ENCODE measurements around the gene WDR7.

WDR7 gene

DNA sequence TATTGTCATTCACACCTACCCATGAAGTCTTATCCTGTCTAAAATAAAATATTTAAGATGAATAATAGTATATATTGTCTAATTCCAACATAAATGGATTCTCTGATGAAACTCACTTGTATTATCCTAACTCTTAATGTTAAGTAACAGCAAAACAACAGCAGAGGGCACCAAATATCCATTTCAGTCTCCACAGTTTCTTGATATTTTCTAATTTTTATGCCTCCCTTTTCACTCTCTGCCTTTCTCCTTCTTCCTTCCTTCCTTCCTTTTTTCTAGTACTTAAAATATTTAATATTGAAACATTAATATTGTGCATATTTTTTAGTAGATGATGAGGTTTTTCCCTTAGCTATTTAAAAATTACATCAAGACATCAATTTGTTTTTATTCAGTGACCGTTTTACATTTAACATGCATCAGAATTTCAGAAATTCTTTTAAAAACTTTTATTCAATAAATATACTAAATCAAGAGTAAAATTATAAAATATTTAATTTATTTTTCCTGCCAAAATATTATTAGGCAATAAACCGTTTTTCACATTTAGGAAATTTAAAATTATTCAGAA, 97.6 kb downstream of the WDR7 start:
- no CpG with 5 or more reads among the region's 2 CpGs for WGBS
- H3K4me1 ChIP-seq (ENCODE audit: insufficient read depth, low read length): no peaks in the 10 kb centered on the region
- no peak overlapping the region for H3K27ac ChIP-seq (ENCODE audit: low read depth, low read length)
- no peaks in the 10 kb centered on the region for H3K27me3 ChIP-seq (ENCODE audit: insufficient read depth, low read length)
- no peak overlapping the region for H3K4me3 ChIP-seq (ENCODE audit: low read length)
- no peaks in the 10 kb centered on the region for H3K36me3 ChIP-seq (ENCODE audit: insufficient read depth, low read length)
- no peak overlapping the region for H3K9ac ChIP-seq (ENCODE audit: low read depth, low read length)
- no peaks in the 10 kb centered on the region for H3K9me3 ChIP-seq (ENCODE audit: insufficient read depth, low read depth, low read length)

GRCh38 chr18:56756966-56757365, 105.8 kb downstream of the WDR7 start:
- Histone ChIP-seq H3K27me3 (ENCODE audit: insufficient read depth, low read length) (no peaks in the 10 kb centered on the region), H3K9ac (ENCODE audit: low read depth, low read length) (no peak overlapping the region), H3K4me1 (ENCODE audit: insufficient read depth, low read length) (no peaks in the 10 kb centered on the region), H3K27ac (ENCODE audit: low read depth, low read length) (no peak overlapping the region), H3K9me3 (ENCODE audit: insufficient read depth, low read depth, low read length) (no peaks in the 10 kb centered on the region), H3K4me3 (ENCODE audit: low read length) (no peak overlapping the region), H3K36me3 (ENCODE audit: insufficient read depth, low read length) (no peaks in the 10 kb centered on the region)
- WGBS: 91% methylated on average over 9 of the region's 9 CpGs

- 82% methylated on average over 3 of the region's 3 CpGs for WGBS
- H3K9ac ChIP-seq (ENCODE audit: low read depth, low read length): no peak overlapping the region
- H3K27me3 ChIP-seq (ENCODE audit: insufficient read depth, low read length): no peaks in the 10 kb centered on the region
- H3K4me1 ChIP-seq (ENCODE audit: insufficient read depth, low read length): no peaks in the 10 kb centered on the region
- H3K9me3 ChIP-seq (ENCODE audit: insufficient read depth, low read depth, low read length): no peaks in the 10 kb centered on the region
- no peak overlapping the region for H3K27ac ChIP-seq (ENCODE audit: low read depth, low read length)
- no peak overlapping the region for H3K4me3 ChIP-seq (ENCODE audit: low read length)
- H3K36me3 ChIP-seq (ENCODE audit: insufficient read depth, low read length): no peaks in the 10 kb centered on the region
Observed at GRCh38 chr18:56770097-56770496, 118.9 kb downstream of the WDR7 start.

DNA sequence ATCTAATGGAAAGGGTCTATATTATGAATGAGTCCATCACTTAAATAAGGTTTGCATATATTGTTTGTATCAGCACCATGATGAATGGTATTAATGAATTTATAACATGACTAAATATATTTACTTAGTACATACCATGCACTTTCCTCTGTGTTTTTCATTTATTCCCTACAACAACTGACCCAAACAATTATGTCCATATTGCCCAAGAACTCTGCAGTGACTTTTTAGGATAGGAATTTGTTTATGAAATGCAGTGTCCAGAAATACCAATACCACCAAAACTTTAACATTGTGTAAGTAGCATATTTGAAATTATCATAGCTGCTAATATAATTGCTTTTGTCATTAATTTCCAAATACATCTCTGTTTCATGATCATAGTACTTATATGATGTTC, 119.7 kb downstream of the WDR7 start:
- no peaks in the 10 kb centered on the region for H3K4me1 ChIP-seq (ENCODE audit: insufficient read depth, low read length)

GRCh38 chr18:56775701-56776100, 124.5 kb downstream of the WDR7 start:
- no peak overlapping the region for H3K27ac ChIP-seq (ENCODE audit: low read depth, low read length)
- no peak overlapping the region for H3K4me3 ChIP-seq (ENCODE audit: low read length)
- H3K9ac ChIP-seq (ENCODE audit: low read depth, low read length): no peak overlapping the region
- no peaks in the 10 kb centered on the region for H3K9me3 ChIP-seq (ENCODE audit: insufficient read depth, low read depth, low read length)
- no peaks in the 10 kb centered on the region for H3K36me3 ChIP-seq (ENCODE audit: insufficient read depth, low read length)
- WGBS: 88% methylated on average over 5 of the region's 6 CpGs
- H3K4me1 ChIP-seq (ENCODE audit: insufficient read depth, low read length): no peaks in the 10 kb centered on the region
- no peaks in the 10 kb centered on the region for H3K27me3 ChIP-seq (ENCODE audit: insufficient read depth, low read length)

More for the DNA sequence above, 119.7 kb downstream of the WDR7 start:
- Histone ChIP-seq H3K9ac (ENCODE audit: low read depth, low read length) (no peak overlapping the region), H3K27ac (ENCODE audit: low read depth, low read length) (no peak overlapping the region), H3K9me3 (ENCODE audit: insufficient read depth, low read depth, low read length) (no peaks in the 10 kb centered on the region), H3K27me3 (ENCODE audit: insufficient read depth, low read length) (no peaks in the 10 kb centered on the region), H3K4me3 (ENCODE audit: low read length) (no peak overlapping the region), H3K36me3 (ENCODE audit: insufficient read depth, low read length) (no peaks in the 10 kb centered on the region)

GRCh38 chr18:56787390-56787789, 136.2 kb downstream of the WDR7 start:
- WGBS: 90% methylated on average over 4 of the region's 5 CpGs
- no peaks in the 10 kb centered on the region for H3K9me3 ChIP-seq (ENCODE audit: insufficient read depth, low read depth, low read length)
- H3K4me1 ChIP-seq (ENCODE audit: insufficient read depth, low read length): peaks cover 7% of the 10 kb centered on the region; the same call in 1 of the 2 replicates
- H3K27me3 ChIP-seq (ENCODE audit: insufficient read depth, low read length): no peaks in the 10 kb centered on the region
- no peak overlapping the region for H3K27ac ChIP-seq (ENCODE audit: low read depth, low read length)
- H3K9ac ChIP-seq (ENCODE audit: low read depth, low read length): no peak overlapping the region
- H3K36me3 ChIP-seq (ENCODE audit: insufficient read depth, low read length): no peaks in the 10 kb centered on the region
- H3K4me3 ChIP-seq (ENCODE audit: low read length): no peak overlapping the region

DNA sequence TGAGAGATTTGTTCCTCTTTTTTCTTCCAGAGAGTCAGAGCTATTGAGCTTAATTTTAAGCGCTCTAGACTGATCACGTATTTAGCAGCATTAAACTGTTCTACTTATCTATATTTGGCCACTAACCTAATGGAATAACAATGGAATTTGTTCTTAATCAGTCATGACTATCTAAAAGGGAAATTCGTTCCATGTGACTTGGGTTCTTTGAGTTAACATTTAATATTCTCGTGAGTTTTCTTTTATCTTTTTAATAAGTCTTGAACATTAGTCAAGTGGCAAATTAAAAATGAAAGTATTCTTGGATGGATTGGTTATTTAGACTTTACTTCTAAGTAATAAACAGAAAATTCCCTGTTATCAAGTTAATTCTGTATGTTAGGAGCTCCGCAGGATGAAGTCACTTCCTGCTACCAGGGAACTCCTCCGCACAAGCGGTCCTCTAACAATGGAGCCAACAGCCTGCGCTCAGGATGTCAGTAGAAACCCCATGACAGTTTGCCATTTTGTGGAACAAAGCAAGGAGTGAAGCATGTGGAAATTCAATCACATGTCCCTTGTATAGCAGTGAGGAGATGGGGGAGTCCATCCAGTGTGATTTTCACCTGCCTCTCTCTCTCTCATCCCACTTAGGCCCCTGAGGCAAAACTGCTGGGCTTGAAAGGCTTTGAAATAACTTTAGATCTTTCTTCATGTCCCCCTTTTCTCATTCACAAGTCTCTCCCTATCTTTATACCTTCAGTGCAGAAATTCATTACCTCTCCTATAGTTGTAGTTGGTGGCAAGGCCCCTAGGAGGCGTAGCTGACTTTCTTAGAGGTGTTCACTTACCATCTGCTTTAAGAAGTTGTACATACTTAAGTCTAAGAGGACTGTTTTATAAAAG, 138.1 kb downstream of the WDR7 start:
- Histone ChIP-seq H3K4me3 (ENCODE audit: low read length) (no peak overlapping the region), H3K27me3 (ENCODE audit: insufficient read depth, low read length) (no peaks in the 10 kb centered on the region), H3K9me3 (ENCODE audit: insufficient read depth, low read depth, low read length) (no peaks in the 10 kb centered on the region), H3K9ac (ENCODE audit: low read depth, low read length) (no peak overlapping the region), H3K27ac (ENCODE audit: low read depth, low read length) (no peak overlapping the region), H3K4me1 (ENCODE audit: insufficient read depth, low read length) (peaks cover 7% of the 10 kb centered on the region; the same call in 1 of the 2 replicates), H3K36me3 (ENCODE audit: insufficient read depth, low read length) (no peaks in the 10 kb centered on the region)
- WGBS: 91% methylated on average over 8 of the region's 9 CpGs

- Histone ChIP-seq H3K4me1 (ENCODE audit: insufficient read depth, low read length) (peaks cover 7% of the 10 kb centered on the region; the same call in 1 of the 2 replicates), H3K4me3 (ENCODE audit: low read length) (no peak overlapping the region), H3K27me3 (ENCODE audit: insufficient read depth, low read length) (no peaks in the 10 kb centered on the region), H3K27ac (ENCODE audit: low read depth, low read length) (no peak overlapping the region), H3K36me3 (ENCODE audit: insufficient read depth, low read length) (no peaks in the 10 kb centered on the region), H3K9ac (ENCODE audit: low read depth, low read length) (no peak overlapping the region), H3K9me3 (ENCODE audit: insufficient read depth, low read depth, low read length) (no peaks in the 10 kb centered on the region)
- WGBS: 80% methylated on average over 2 of the region's 3 CpGs
Observed at GRCh38 chr18:56789889-56790180, 138.7 kb downstream of the WDR7 start.

GRCh38 chr18:56795381-56795780, 144.2 kb downstream of the WDR7 start:
- Histone ChIP-seq H3K27me3 (ENCODE audit: insufficient read depth, low read length) (no peaks in the 10 kb centered on the region), H3K4me1 (ENCODE audit: insufficient read depth, low read length) (no peaks in the 10 kb centered on the region), H3K4me3 (ENCODE audit: low read length) (no peak overlapping the region), H3K9me3 (ENCODE audit: insufficient read depth, low read depth, low read length) (no peaks in the 10 kb centered on the region), H3K9ac (ENCODE audit: low read depth, low read length) (no peak overlapping the region), H3K27ac (ENCODE audit: low read depth, low read length) (no peak overlapping the region), H3K36me3 (ENCODE audit: insufficient read depth, low read length) (no peaks in the 10 kb centered on the region)
- WGBS: 95% methylated on average over 1 of the region's 1 CpG

- Histone ChIP-seq H3K9ac (ENCODE audit: low read depth, low read length) (no peak overlapping the region), H3K4me3 (ENCODE audit: low read length) (no peak overlapping the region), H3K27me3 (ENCODE audit: insufficient read depth, low read length) (no peaks in the 10 kb centered on the region), H3K36me3 (ENCODE audit: insufficient read depth, low read length) (no peaks in the 10 kb centered on the region), H3K9me3 (ENCODE audit: insufficient read depth, low read depth, low read length) (no peaks in the 10 kb centered on the region), H3K27ac (ENCODE audit: low read depth, low read length) (no peak overlapping the region), H3K4me1 (ENCODE audit: insufficient read depth, low read length) (no peaks in the 10 kb centered on the region)
- 95% methylated on average over 2 of the region's 2 CpGs for WGBS
Observed at GRCh38 chr18:56799756-56800155, 148.6 kb downstream of the WDR7 start.

GRCh38 chr18:56803051-56803450, 151.9 kb downstream of the WDR7 start:
- Histone ChIP-seq H3K9me3 (ENCODE audit: insufficient read depth, low read depth, low read length) (no peaks in the 10 kb centered on the region), H3K36me3 (ENCODE audit: insufficient read depth, low read length) (no peaks in the 10 kb centered on the region), H3K4me1 (ENCODE audit: insufficient read depth, low read length) (no peaks in the 10 kb centered on the region), H3K9ac (ENCODE audit: low read depth, low read length) (no peak overlapping the region), H3K4me3 (ENCODE audit: low read length) (no peak overlapping the region), H3K27ac (ENCODE audit: low read depth, low read length) (no peak overlapping the region), H3K27me3 (ENCODE audit: insufficient read depth, low read length) (no peaks in the 10 kb centered on the region)
- 93% methylated on average over 1 of the region's 1 CpG for WGBS

Data from HUES64 (cell line).